Liver (tissue), 3 donors: ENCODE results near the gene SUGP2.

Source experiments
- CTCF ChIP-seq: fragments of 150-350 bp; IDR thresholded peaks from 2 replicates; pipeline ENCODE4 v1.5.1; 2017; ENCODE audit warnings: improper control_type of control experiment, low read depth, low read length; ENCODE audit not compliant: missing input control
- FOXA1 ChIP-seq: IDR thresholded peaks from 2 replicates; pipeline ENCODE4 v1.6.1; 2016; ENCODE audit warnings: antibody characterized with exemption
- HNF4A ChIP-seq, 2 donors: conservative IDR thresholded peaks; 2 replicates each; pipeline ENCODE4 v1.6.1; 2016; ENCODE audit warnings: antibody characterized with exemption in 2 of 2, mild to moderate bottlenecking in 2 of 2
- JUND ChIP-seq, 2 donors: IDR thresholded peaks; 2 replicates each; pipeline ENCODE4 v1.6.1; 2016; ENCODE audit warnings: antibody characterized with exemption in 2 of 2
- MAX ChIP-seq: IDR thresholded peaks from 2 replicates; pipeline ENCODE4 v1.6.1; 2016; ENCODE audit warnings: antibody characterized with exemption
- NR2F2 ChIP-seq: IDR thresholded peaks from 2 replicates; pipeline ENCODE4 v1.6.1; 2016; ENCODE audit warnings: antibody characterized with exemption
- RAD21 ChIP-seq, 2 donors: IDR thresholded peaks; 2 replicates each; pipeline ENCODE4 v1.6.1; 2016; ENCODE audit warnings: antibody characterized with exemption in 2 of 2, mild to moderate bottlenecking in 2 of 2
- REST ChIP-seq: IDR thresholded peaks from 2 replicates; pipeline ENCODE4 v1.6.1; 2016; ENCODE audit warnings: antibody characterized with exemption, mild to moderate bottlenecking
- RXRA ChIP-seq, 2 donors: IDR thresholded peaks; 2 replicates each; pipeline ENCODE4 v1.6.1; 2017 to 2018; ENCODE audit warnings: antibody characterized with exemption in 2 of 2, mild to moderate bottlenecking in 1 of 2
- SP1 ChIP-seq: IDR thresholded peaks from 2 replicates; pipeline ENCODE4 v1.6.1; 2018; ENCODE audit warnings: antibody characterized with exemption, mild to moderate bottlenecking
- TAF1 ChIP-seq: conservative IDR thresholded peaks from 2 replicates; pipeline ENCODE4 v1.6.1; 2016; ENCODE audit warnings: antibody characterized with exemption, mild to moderate bottlenecking
- YY1 ChIP-seq: IDR thresholded peaks from 2 replicates; pipeline ENCODE4 v1.6.1; 2016; ENCODE audit warnings: antibody characterized with exemption, mild to moderate bottlenecking
- ZBTB33 ChIP-seq: IDR thresholded peaks from 2 replicates; pipeline ENCODE4 v1.6.1; 2016; ENCODE audit warnings: antibody characterized with exemption
- donor health status: healthy.
- donor health status: healthy.

- TF ChIP-seq CTCF (no peak), JUND (IDR thresholded peaks at IDR 0.05) (no peak), TAF1 (no peak), SP1 (no peak), RAD21 (IDR thresholded peaks at IDR 0.05) (no peak), FOXA1 (no peak), REST (no peak), ZBTB33 (no peak), YY1 (no peak), RXRA (IDR thresholded peaks at IDR 0.05) (peak in 1 of 2 donors; percentile 31), MAX (no peak), HNF4A (conservative IDR thresholded peaks at IDR 0.05) (no peak), NR2F2 (no peak)
These were observed 25.9 kb upstream of the SUGP2 start for GRCh38 chr19:19059018-19059836.
